ENCODE results near the gene COL9A3. TPM values are rescaled to one million over a fixed set of nuclear protein-coding genes. Genes with fewer than 3 reads are reported as not detected.

Gene COL9A3
- total and polyA plus RNA-seq, 2 of the 8 experiments (the other 6 are each of a cell fraction or from before 2014, with no cell fraction given) = 21.7 to 80.1 TPM

DNA sequence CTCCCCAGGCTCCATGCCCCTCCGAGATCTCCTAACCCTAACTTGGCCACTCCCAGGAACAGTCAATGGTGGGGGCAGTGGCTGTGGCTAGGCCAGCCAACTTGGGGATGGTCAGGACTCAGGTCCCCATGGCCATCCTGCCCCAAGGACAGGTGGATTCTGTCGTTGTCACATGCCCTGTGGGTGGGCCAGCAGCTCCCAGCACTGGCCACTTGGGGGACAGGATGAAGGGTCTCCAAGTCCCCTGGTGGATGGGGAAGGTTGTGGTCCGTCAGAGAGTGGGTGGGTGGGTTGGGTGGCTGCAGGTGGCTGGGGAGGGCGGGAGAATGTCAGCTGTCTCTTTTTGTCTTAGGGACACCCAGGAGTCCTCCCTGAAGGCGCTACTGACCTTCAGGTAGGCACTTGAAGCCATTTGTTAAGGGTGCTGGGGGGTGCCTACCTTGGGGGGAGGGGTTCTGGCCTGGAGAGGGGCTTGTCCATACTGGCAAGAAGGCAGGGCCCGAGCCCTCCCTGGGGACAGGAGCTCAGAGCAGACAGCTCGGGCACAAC is 5.5 kb downstream of the COL9A3 start:
- H3K27ac ChIP-seq (ENCODE audit: low read depth, low read length) = no peak overlapping the region
- no peak overlapping the region for H3K18ac ChIP-seq (ENCODE audit: extremely low read depth, low read length)
- H3K79me1 ChIP-seq (ENCODE audit: low read depth, low read length) = no peaks in the 10 kb centered on the region
- H3K79me2 ChIP-seq (ENCODE audit: control insufficient read depth in 1 of 2, insufficient read depth in 2 of 2, low read length in 2 of 2) = no peaks in the 10 kb centered on the region
- no peak overlapping the region for H2BK15ac ChIP-seq (ENCODE audit: low read length)
- H4K91ac ChIP-seq (replicated peaks; ENCODE audit: insufficient read length, low read length) = no peak overlapping the region
- no peak overlapping the region for H2AFZ ChIP-seq (ENCODE audit: low read length)
- H3K14ac ChIP-seq (ENCODE audit: insufficient read length) = no peak overlapping the region
- H3K36me3 ChIP-seq (ENCODE audit: control insufficient read depth in 2 of 4, insufficient read depth in 4 of 4, low read length in 3 of 4) = peaks cover 0 to 3% (median under 1%) of the 10 kb centered on the region in 4 experiments; a peak in 3 of 8 replicates
- no peak overlapping the region for H2BK20ac ChIP-seq (ENCODE audit: low read length)
- no peak overlapping the region for H3K4ac ChIP-seq (replicated peaks; ENCODE audit: insufficient read length, low read depth, low read length)
- peaks cover 0 to 23% (median 13%) of the 10 kb centered on the region in 4 experiments; a peak in 5 of 7 replicates for H3K4me1 ChIP-seq (replicated peaks in 1 of 4; ENCODE audit: control insufficient read depth in 3 of 4, insufficient read depth in 4 of 4, low read length in 3 of 4)
- POLR2A ChIA-PET (ENCODE audit: partially characterized antibody) = interaction anchor here (0.8 to 2.3 kb wide), 6 partner anchors 8 to 39 kb away, joined by 3 to 12 read pairs (median 8); partner anchors contain the start of gene TCFL5
- H2AK5ac ChIP-seq (ENCODE audit: low read depth, low read length) = no peak overlapping the region
- H3K23ac ChIP-seq (ENCODE audit: insufficient read length) = no peak overlapping the region
- no peak overlapping the region for H4K5ac ChIP-seq (ENCODE audit: insufficient read length, low read depth, low read length)
- no peaks in the 10 kb centered on the region for H3K9me3 ChIP-seq (ENCODE audit: insufficient read depth in 2 of 2, low read depth in 1 of 2, low read length in 1 of 2)
- no peak overlapping the region for H4K8ac ChIP-seq (ENCODE audit: extremely low read depth, insufficient read depth, low read length)
- peaks cover 0 to 4% (median 2%) of the 10 kb centered on the region in 4 experiments; a peak in 1 of 7 replicates for H3K27me3 ChIP-seq (replicated peaks in 1 of 4; ENCODE audit: control insufficient read depth in 3 of 4, extremely low read depth in 1 of 4, insufficient read depth in 3 of 4, low read length in 3 of 4)
- WGBS, 2 experiments (ENCODE audit: extremely low coverage in 1 of 2, insufficient coverage in 1 of 2, insufficient read length in 1 of 2, insufficient replicate concordance in 2 of 2, low coverage in 1 of 2, low lambda C conversion rate in 2 of 2, missing lambda C conversion rate in 1 of 2) = 68% methylated on average over 6 of the region's 7 CpGs; no CpG with 5 or more reads in 1 of the 2 experiments
- H3K23me2 ChIP-seq (ENCODE audit: low read depth, low read length) = peaks cover 2% of the 10 kb centered on the region; the same call in 1 of the 2 replicates
- no peak overlapping the region for H3K4me3 ChIP-seq (ENCODE audit: extremely low read depth in 1 of 4, insufficient read depth in 2 of 4, low read depth in 3 of 4, low read length in 4 of 4)
- CTCF ChIA-PET (ENCODE audit: partially characterized antibody) = interaction anchor here (0.6 to 3.2 kb wide), 29 partner anchors 10 to 474 kb away, joined by 3 to 27 read pairs (median 4); partner anchors contain the start of gene MRGBP
- H2BK120ac ChIP-seq (replicated peaks; ENCODE audit: low read depth, low read length) = no peak overlapping the region
- H4K20me1 ChIP-seq (replicated peaks in 1 of 2; ENCODE audit: control insufficient read depth in 1 of 2, insufficient read depth in 2 of 2, low read length in 2 of 2) = peaks cover 7 to 8% of the 10 kb centered on the region in 2 experiments
- no peak overlapping the region for H2BK12ac ChIP-seq (ENCODE audit: low read depth, low read length)
- no peak overlapping the region for H3K4me2 ChIP-seq (ENCODE audit: insufficient read depth in 1 of 2, low read depth in 2 of 2, low read length in 2 of 2)
- TF ChIP-seq SAP30 (IDR thresholded peaks at IDR 0.05; ENCODE audit: insufficient read depth, insufficient replicate concordance, low read length) (no peak), ATF3 (IDR thresholded peaks at IDR 0.05; ENCODE audit: insufficient read depth, low read depth, low read length) (no peak), FOSL1 (IDR thresholded peaks at IDR 0.05; ENCODE audit: insufficient read depth, low read depth, low read length) (no peak), HDAC2 (IDR thresholded peaks at IDR 0.05; ENCODE audit: borderline replicate concordance in 1 of 2, low read depth in 2 of 2, low read length in 2 of 2) (no peak), SRF (IDR thresholded peaks at IDR 0.05; ENCODE audit: low read depth, low read length) (no peak), NRF1 (IDR thresholded peaks at IDR 0.05; ENCODE audit: low read depth, low read length) (no peak)
- TF ChIP-seq, protein P1, sequence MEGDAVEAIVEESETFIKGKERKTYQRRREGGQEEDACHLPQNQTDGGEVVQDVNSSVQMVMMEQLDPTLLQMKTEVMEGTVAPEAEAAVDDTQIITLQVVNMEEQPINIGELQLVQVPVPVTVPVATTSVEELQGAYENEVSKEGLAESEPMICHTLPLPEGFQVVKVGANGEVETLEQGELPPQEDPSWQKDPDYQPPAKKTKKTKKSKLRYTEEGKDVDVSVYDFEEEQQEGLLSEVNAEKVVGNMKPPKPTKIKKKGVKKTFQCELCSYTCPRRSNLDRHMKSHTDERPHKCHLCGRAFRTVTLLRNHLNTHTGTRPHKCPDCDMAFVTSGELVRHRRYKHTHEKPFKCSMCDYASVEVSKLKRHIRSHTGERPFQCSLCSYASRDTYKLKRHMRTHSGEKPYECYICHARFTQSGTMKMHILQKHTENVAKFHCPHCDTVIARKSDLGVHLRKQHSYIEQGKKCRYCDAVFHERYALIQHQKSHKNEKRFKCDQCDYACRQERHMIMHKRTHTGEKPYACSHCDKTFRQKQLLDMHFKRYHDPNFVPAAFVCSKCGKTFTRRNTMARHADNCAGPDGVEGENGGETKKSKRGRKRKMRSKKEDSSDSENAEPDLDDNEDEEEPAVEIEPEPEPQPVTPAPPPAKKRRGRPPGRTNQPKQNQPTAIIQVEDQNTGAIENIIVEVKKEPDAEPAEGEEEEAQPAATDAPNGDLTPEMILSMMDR (IDR thresholded peaks at IDR 0.05; ENCODE audit: control extremely low read depth in 1 of 3, insufficient read depth in 1 of 3, low read depth in 1 of 3, low read length in 3 of 3) = peak in 2 of 3 experiments; percentile 15 to 67; a peak in 3 of 4 replicates
- H2BK5ac ChIP-seq (ENCODE audit: low read depth, low read length) = no peak overlapping the region
- H3K56ac ChIP-seq (replicated peaks; ENCODE audit: insufficient read length, low read depth, low read length) = no peak overlapping the region
- no peak overlapping the region for H3K9ac ChIP-seq (replicated peaks in 1 of 4; ENCODE audit: extremely low read depth in 1 of 4, low read depth in 3 of 4, low read length in 3 of 4)
- FAIRE-seq (no peak), DNase-seq (ENCODE audit: low read depth in 1 of 2, low spot score in 2 of 2) (peak in 1 of 2 experiments; percentile 50)

Data from H1 (cell line).